Liver (tissue), 9 donors: Measurements from ENCODE around the gene RGS13. TPM values are rescaled to one million over a fixed set of nuclear protein-coding genes. Genes with fewer than 3 reads are reported as not detected.

Source experiments
- DNase-seq: peaks from one replicate; pipeline ENCODE4 v3.0.0-alpha.2; 2017; ENCODE audit warnings: low spot score
- H3K27ac ChIP-seq, 2 donors: one replicate each; pipeline ENCODE4 v1.7.0; 2013; ENCODE audit warnings: inconsistent platforms in 2 of 2, low read length in 2 of 2, control low read depth in 1 of 2, low read depth in 1 of 2, mild to moderate bottlenecking in 1 of 2
- H3K27me3 ChIP-seq, 4 donors: one replicate each; pipeline versions ENCODE4 v1.6.1 to v1.7.0; 2013; ENCODE audit warnings: low read length in 3 of 4, inconsistent platforms in 1 of 4, mild to moderate bottlenecking in 1 of 4, moderate library complexity in 1 of 4; ENCODE audit not compliant: control insufficient read depth in 4 of 4, insufficient read depth in 4 of 4
- H3K36me3 ChIP-seq, 4 donors: one replicate each; pipeline versions ENCODE4 v1.6.1 to v1.7.0; 2013; ENCODE audit warnings: low read length in 3 of 4, mild to moderate bottlenecking in 3 of 4, low read depth in 1 of 4, moderate library complexity in 1 of 4; ENCODE audit not compliant: control insufficient read depth in 4 of 4, insufficient read depth in 3 of 4
- H3K4me1 ChIP-seq, 4 donors: one replicate each; pipeline versions ENCODE4 v1.6.1 to v1.7.0; 2013; ENCODE audit warnings: low read length in 3 of 4, mild to moderate bottlenecking in 3 of 4, moderate library complexity in 1 of 4; ENCODE audit not compliant: control insufficient read depth in 4 of 4, insufficient read depth in 4 of 4
- H3K4me3 ChIP-seq, 3 donors: one replicate each; pipeline versions ENCODE4 v1.6.1 to v1.7.0; 2013; ENCODE audit warnings: low read length in 3 of 3, control low read depth in 1 of 3, low read depth in 1 of 3, mild to moderate bottlenecking in 1 of 3
- H3K9ac ChIP-seq, 2 donors: one replicate each; pipeline ENCODE4 v1.7.0; 2013; ENCODE audit warnings: low read length in 2 of 2, mild to moderate bottlenecking in 2 of 2, moderate library complexity in 2 of 2, control low read depth in 1 of 2, low read depth in 1 of 2
- H3K9me3 ChIP-seq, 4 donors: one replicate each; pipeline versions ENCODE4 v1.6.1 to v1.7.0; 2013; ENCODE audit warnings: low read length in 3 of 4; ENCODE audit not compliant: control insufficient read depth in 4 of 4
- EGR1 ChIP-seq, 2 donors: IDR thresholded peaks; 2 replicates each; pipeline ENCODE4 v1.6.1; 2016 to 2018; ENCODE audit warnings: antibody characterized with exemption in 2 of 2, low read depth in 2 of 2
- FOXA1 ChIP-seq: IDR thresholded peaks from 2 replicates; pipeline ENCODE4 v1.6.1; 2016; ENCODE audit warnings: antibody characterized with exemption
- FOXA2 ChIP-seq: IDR thresholded peaks from 2 replicates; pipeline ENCODE4 v1.6.1; 2016; ENCODE audit warnings: antibody characterized with exemption
- GABPA ChIP-seq, 2 donors: IDR thresholded peaks in 1 of 2; conservative IDR thresholded peaks in 1 of 2; 2 replicates each; pipeline ENCODE4 v1.6.1; 2016; ENCODE audit warnings: antibody characterized with exemption in 2 of 2, mild to moderate bottlenecking in 1 of 2, moderate library complexity in 1 of 2
- HNF4A ChIP-seq, 2 donors: conservative IDR thresholded peaks; 2 replicates each; pipeline ENCODE4 v1.6.1; 2016; ENCODE audit warnings: antibody characterized with exemption in 2 of 2, mild to moderate bottlenecking in 2 of 2
- HNF4G ChIP-seq: IDR thresholded peaks from 2 replicates; pipeline ENCODE4 v1.6.1; 2016; ENCODE audit warnings: antibody characterized with exemption
- JUND ChIP-seq, 2 donors: IDR thresholded peaks; 2 replicates each; pipeline ENCODE4 v1.6.1; 2016; ENCODE audit warnings: antibody characterized with exemption in 2 of 2
- NR2F2 ChIP-seq: IDR thresholded peaks from 2 replicates; pipeline ENCODE4 v1.6.1; 2016; ENCODE audit warnings: antibody characterized with exemption
- RAD21 ChIP-seq, 2 donors: IDR thresholded peaks; 2 replicates each; pipeline ENCODE4 v1.6.1; 2016; ENCODE audit warnings: antibody characterized with exemption in 2 of 2, mild to moderate bottlenecking in 2 of 2
- RXRA ChIP-seq, 2 donors: IDR thresholded peaks; 2 replicates each; pipeline ENCODE4 v1.6.1; 2017 to 2018; ENCODE audit warnings: antibody characterized with exemption in 2 of 2, mild to moderate bottlenecking in 1 of 2
- SP1 ChIP-seq: IDR thresholded peaks from 2 replicates; pipeline ENCODE4 v1.6.1; 2018; ENCODE audit warnings: antibody characterized with exemption, mild to moderate bottlenecking
- TAF1 ChIP-seq: conservative IDR thresholded peaks from 2 replicates; pipeline ENCODE4 v1.6.1; 2016; ENCODE audit warnings: antibody characterized with exemption, mild to moderate bottlenecking
- YY1 ChIP-seq: IDR thresholded peaks from 2 replicates; pipeline ENCODE4 v1.6.1; 2016; ENCODE audit warnings: antibody characterized with exemption, mild to moderate bottlenecking
- WGBS: extraction: QIAGEN DNeasy Blood & Tissue Kit; methylation state at CpG from one replicate; pipeline ENCODE4 v1.1.7; 2013; 5-methylcytosine and 5-hydroxymethylcytosine counted together
- polyA plus RNA-seq, 2 donors: library from polyadenylated mRNA; stranded (reverse) in 1 of 2; unstranded in 1 of 2; fragments of 200-250 nt in 1 of 2; fragments of >200 nt in 1 of 2; fragmentation: Nextera tagmentation in 1 of 2; extraction: Ambion mirVana in 1 of 2; gene quantifications; one replicate each; pipeline versions ENCODE4 v1.2.1 to v1.2.3, GENCODE V29; 2013 to 2015
- total RNA-seq, 2 donors: library from RNA; depleted of rRNA; stranded (reverse); fragments of >200 nt; gene quantifications; one replicate each; pipeline ENCODE4 v1.2.3, GENCODE V29; 2014
- TF ChIP-seq, protein P1 (sequence below): fragments of 150-350 bp; IDR thresholded peaks from 2 replicates; pipeline ENCODE4 v1.5.1; 2017; ENCODE audit warnings: improper control_type of control experiment, low read depth, low read length; ENCODE audit not compliant: missing input control
- TF ChIP-seq, protein P2 (sequence below): IDR thresholded peaks from 2 replicates; pipeline ENCODE4 v1.6.1; 2016; ENCODE audit warnings: antibody characterized with exemption
- TF ChIP-seq, protein P3 (sequence below): IDR thresholded peaks from 2 replicates; pipeline ENCODE4 v1.6.1; 2016; ENCODE audit warnings: antibody characterized with exemption
- TF ChIP-seq, protein P4 (sequence below): IDR thresholded peaks from 2 replicates; pipeline ENCODE4 v1.6.1; 2016; ENCODE audit warnings: antibody characterized with exemption
- TF ChIP-seq, protein P5 (sequence below): IDR thresholded peaks from 2 replicates; pipeline ENCODE4 v1.6.1; 2016; ENCODE audit warnings: antibody characterized with exemption, mild to moderate bottlenecking
- donor health status: healthy.
- donor health status: healthy.
- donor health status: healthy.
- donor health status: healthy.
- donor health status: healthy.

Gene RGS13
- total and polyA plus RNA-seq, 4 donors: under 0.01 to 0.05 TPM; not detected in 2

DNA sequence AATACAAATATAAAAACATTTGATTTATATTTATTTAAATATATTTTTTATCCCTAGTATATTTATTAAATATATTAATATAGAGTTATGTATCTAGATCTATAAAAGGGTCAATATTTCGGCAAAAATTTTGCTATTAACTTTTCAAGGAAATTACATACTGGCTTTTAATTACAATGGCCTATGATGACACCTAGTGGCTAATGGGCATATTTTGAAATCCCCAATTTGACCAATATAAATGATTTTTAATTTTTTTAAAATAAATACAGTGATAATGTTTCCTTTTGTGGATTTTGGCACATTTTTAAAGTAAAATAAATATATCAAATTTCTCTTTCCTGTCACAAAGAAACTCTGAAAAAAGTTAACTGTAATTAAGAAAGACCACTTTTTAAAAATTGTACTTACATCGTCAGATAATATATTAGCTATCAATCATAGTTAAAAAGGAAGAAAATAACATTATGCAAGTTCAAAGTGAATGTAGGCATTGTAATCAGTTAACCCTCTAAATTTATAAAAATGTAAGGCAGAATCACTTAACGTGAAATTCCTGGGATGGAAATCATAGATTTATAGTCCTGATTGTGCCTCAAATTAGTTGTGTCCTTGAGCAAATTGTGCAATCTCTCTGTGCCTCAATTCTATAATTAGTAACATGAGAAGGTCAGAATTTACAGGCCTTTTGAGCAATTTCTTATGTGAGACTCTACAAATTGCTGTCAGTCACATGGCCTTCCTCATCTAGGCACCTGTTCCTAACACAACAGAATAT, 25.6 kb upstream of the RGS13 start:
- H3K36me3 ChIP-seq: no peaks in the 10 kb centered on the region
- no peak overlapping the region for H3K4me3 ChIP-seq
- H3K27me3 ChIP-seq: no peaks in the 10 kb centered on the region
- DNase-seq: no peak
- no peak overlapping the region for H3K9ac ChIP-seq
- peaks cover 0 to 3% (median 0%) of the 10 kb centered on the region in 4 donors for H3K4me1 ChIP-seq
- WGBS: 53% methylated on average over 3 of the region's 3 CpGs
- H3K27ac ChIP-seq: no peak overlapping the region
- TF ChIP-seq RXRA (IDR thresholded peaks at IDR 0.05) (no peak), NR2F2 (no peak), FOXA1 (no peak), HNF4A (conservative IDR thresholded peaks at IDR 0.05) (no peak), HNF4G (no peak), GABPA (IDR thresholded peaks at IDR 0.05 in 1 of 2, conservative IDR thresholded peaks at IDR 0.05 in 1 of 2) (no peak), RAD21 (IDR thresholded peaks at IDR 0.05) (peak; percentile 76 to 77)
- TF ChIP-seq, protein P1, sequence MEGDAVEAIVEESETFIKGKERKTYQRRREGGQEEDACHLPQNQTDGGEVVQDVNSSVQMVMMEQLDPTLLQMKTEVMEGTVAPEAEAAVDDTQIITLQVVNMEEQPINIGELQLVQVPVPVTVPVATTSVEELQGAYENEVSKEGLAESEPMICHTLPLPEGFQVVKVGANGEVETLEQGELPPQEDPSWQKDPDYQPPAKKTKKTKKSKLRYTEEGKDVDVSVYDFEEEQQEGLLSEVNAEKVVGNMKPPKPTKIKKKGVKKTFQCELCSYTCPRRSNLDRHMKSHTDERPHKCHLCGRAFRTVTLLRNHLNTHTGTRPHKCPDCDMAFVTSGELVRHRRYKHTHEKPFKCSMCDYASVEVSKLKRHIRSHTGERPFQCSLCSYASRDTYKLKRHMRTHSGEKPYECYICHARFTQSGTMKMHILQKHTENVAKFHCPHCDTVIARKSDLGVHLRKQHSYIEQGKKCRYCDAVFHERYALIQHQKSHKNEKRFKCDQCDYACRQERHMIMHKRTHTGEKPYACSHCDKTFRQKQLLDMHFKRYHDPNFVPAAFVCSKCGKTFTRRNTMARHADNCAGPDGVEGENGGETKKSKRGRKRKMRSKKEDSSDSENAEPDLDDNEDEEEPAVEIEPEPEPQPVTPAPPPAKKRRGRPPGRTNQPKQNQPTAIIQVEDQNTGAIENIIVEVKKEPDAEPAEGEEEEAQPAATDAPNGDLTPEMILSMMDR: peak; percentile 50
- TF ChIP-seq, protein P2, sequence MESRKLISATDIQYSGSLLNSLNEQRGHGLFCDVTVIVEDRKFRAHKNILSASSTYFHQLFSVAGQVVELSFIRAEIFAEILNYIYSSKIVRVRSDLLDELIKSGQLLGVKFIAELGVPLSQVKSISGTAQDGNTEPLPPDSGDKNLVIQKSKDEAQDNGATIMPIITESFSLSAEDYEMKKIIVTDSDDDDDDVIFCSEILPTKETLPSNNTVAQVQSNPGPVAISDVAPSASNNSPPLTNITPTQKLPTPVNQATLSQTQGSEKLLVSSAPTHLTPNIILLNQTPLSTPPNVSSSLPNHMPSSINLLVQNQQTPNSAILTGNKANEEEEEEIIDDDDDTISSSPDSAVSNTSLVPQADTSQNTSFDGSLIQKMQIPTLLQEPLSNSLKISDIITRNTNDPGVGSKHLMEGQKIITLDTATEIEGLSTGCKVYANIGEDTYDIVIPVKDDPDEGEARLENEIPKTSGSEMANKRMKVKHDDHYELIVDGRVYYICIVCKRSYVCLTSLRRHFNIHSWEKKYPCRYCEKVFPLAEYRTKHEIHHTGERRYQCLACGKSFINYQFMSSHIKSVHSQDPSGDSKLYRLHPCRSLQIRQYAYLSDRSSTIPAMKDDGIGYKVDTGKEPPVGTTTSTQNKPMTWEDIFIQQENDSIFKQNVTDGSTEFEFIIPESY: no peak
- H3K9me3 ChIP-seq: no peaks in the 10 kb centered on the region

DNA sequence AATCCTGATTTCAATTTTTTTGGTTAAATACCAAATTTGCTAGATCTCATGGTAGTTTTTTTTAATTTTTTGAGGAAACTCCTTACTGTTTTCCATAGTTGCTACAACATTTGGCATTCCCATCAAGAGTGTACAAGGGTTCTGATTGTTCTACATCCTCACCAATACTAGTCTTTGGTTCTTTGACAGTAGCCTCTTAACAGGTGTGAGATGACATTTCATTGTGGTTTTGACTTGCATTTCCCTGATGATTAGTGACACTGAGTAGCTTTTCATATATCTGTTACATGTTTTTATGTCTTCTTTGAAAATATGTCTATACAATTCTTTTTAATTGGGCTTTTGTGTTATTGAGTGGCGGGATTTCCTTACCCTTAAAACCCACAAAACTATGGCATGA, 20.9 kb upstream of the RGS13 start:
- no peaks in the 10 kb centered on the region for H3K36me3 ChIP-seq
- no peak overlapping the region for H3K4me3 ChIP-seq
- WGBS: 97% methylated on average over 1 of the region's 1 CpG
- DNase-seq: no peak
- no peaks in the 10 kb centered on the region for H3K4me1 ChIP-seq
- TF ChIP-seq, protein P2: no peak
- TF ChIP-seq HNF4G (no peak), YY1 (no peak), EGR1 (IDR thresholded peaks at IDR 0.05; ENCODE audit: low read depth in 2 of 2) (no peak), NR2F2 (no peak), RXRA (IDR thresholded peaks at IDR 0.05) (no peak), JUND (IDR thresholded peaks at IDR 0.05) (no peak), TAF1 (no peak), RAD21 (IDR thresholded peaks at IDR 0.05) (no peak), HNF4A (conservative IDR thresholded peaks at IDR 0.05) (no peak), FOXA1 (no peak), FOXA2 (no peak), GABPA (IDR thresholded peaks at IDR 0.05 in 1 of 2, conservative IDR thresholded peaks at IDR 0.05 in 1 of 2) (no peak), SP1 (no peak)
- TF ChIP-seq, protein P3, sequence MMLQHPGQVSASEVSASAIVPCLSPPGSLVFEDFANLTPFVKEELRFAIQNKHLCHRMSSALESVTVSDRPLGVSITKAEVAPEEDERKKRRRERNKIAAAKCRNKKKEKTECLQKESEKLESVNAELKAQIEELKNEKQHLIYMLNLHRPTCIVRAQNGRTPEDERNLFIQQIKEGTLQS: no peak
- TF ChIP-seq, protein P4, sequence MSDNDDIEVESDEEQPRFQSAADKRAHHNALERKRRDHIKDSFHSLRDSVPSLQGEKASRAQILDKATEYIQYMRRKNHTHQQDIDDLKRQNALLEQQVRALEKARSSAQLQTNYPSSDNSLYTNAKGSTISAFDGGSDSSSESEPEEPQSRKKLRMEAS: no peak
- TF ChIP-seq, protein P5, sequence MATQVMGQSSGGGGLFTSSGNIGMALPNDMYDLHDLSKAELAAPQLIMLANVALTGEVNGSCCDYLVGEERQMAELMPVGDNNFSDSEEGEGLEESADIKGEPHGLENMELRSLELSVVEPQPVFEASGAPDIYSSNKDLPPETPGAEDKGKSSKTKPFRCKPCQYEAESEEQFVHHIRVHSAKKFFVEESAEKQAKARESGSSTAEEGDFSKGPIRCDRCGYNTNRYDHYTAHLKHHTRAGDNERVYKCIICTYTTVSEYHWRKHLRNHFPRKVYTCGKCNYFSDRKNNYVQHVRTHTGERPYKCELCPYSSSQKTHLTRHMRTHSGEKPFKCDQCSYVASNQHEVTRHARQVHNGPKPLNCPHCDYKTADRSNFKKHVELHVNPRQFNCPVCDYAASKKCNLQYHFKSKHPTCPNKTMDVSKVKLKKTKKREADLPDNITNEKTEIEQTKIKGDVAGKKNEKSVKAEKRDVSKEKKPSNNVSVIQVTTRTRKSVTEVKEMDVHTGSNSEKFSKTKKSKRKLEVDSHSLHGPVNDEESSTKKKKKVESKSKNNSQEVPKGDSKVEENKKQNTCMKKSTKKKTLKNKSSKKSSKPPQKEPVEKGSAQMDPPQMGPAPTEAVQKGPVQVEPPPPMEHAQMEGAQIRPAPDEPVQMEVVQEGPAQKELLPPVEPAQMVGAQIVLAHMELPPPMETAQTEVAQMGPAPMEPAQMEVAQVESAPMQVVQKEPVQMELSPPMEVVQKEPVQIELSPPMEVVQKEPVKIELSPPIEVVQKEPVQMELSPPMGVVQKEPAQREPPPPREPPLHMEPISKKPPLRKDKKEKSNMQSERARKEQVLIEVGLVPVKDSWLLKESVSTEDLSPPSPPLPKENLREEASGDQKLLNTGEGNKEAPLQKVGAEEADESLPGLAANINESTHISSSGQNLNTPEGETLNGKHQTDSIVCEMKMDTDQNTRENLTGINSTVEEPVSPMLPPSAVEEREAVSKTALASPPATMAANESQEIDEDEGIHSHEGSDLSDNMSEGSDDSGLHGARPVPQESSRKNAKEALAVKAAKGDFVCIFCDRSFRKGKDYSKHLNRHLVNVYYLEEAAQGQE: no peak
- TF ChIP-seq, protein P1: no peak
- no peak overlapping the region for H3K9ac ChIP-seq
- no peaks in the 10 kb centered on the region for H3K27me3 ChIP-seq
- H3K27ac ChIP-seq: no peak overlapping the region
- H3K9me3 ChIP-seq: no peaks in the 10 kb centered on the region
